Lung (tissue), 12 donors: ENCODE results near the gene ALOX15. TPM values are rescaled to one million over a fixed set of nuclear protein-coding genes. Genes with fewer than 3 reads are reported as not detected.

Experiments used
- ATAC-seq: fragments of 200-7000 bp; cut with Tn5 transposase; one replicate; pipeline ENCODE4 v1.9.1; 2020; ENCODE audit warnings: moderate number of reproducible peaks; ENCODE audit not compliant: insufficient read depth, low FRiP score
- DNase-seq, 3 donors: peaks; one replicate each; pipeline ENCODE4 v3.0.0-alpha.2; 2013 to 2017
- H3K27ac ChIP-seq, 2 donors: one replicate each; pipeline ENCODE4 v1.5.1; 2013; ENCODE audit warnings: mild to moderate bottlenecking in 2 of 2, moderate library complexity in 2 of 2, control low read depth in 1 of 2, inconsistent platforms in 1 of 2, low read depth in 1 of 2, low read length in 1 of 2
- H3K27me3 ChIP-seq, 3 donors: one replicate each; pipeline ENCODE4 v1.5.1; 2013; ENCODE audit warnings: low read length in 2 of 3; ENCODE audit not compliant: control insufficient read depth in 3 of 3, insufficient read depth in 3 of 3
- H3K36me3 ChIP-seq, 4 donors: one replicate each; pipeline ENCODE4 v1.5.1; 2013; ENCODE audit warnings: low read length in 4 of 4, mild to moderate bottlenecking in 1 of 4, moderate library complexity in 1 of 4; ENCODE audit not compliant: control insufficient read depth in 4 of 4, insufficient read depth in 4 of 4
- H3K4me1 ChIP-seq, 5 donors: one replicate each; pipeline ENCODE4 v1.5.1; 2013; ENCODE audit warnings: low read length in 5 of 5, mild to moderate bottlenecking in 2 of 5, moderate library complexity in 1 of 5; ENCODE audit not compliant: control insufficient read depth in 5 of 5, insufficient read depth in 5 of 5
- H3K4me3 ChIP-seq: one replicate; pipeline ENCODE4 v1.5.1; 2013; ENCODE audit warnings: mild to moderate bottlenecking, control low read depth, moderate library complexity
- H3K9ac ChIP-seq, 2 donors: one replicate each; pipeline ENCODE4 v1.5.1; 2013; ENCODE audit warnings: low read length in 2 of 2, control low read depth in 1 of 2; ENCODE audit not compliant: insufficient read depth in 1 of 2
- H3K9me3 ChIP-seq, 4 donors: one replicate each; pipeline ENCODE4 v1.5.1; 2013; ENCODE audit warnings: low read length in 3 of 4, mild to moderate bottlenecking in 1 of 4, moderate library complexity in 1 of 4; ENCODE audit not compliant: control insufficient read depth in 4 of 4, insufficient read depth in 3 of 4
- CTCF ChIP-seq: IDR thresholded peaks from 2 replicates; pipeline ENCODE4 v1.5.1; 2012; ENCODE audit warnings: mild to moderate bottlenecking; ENCODE audit errors: control extremely low read depth, extremely low read depth
- WGBS, 2 donors: extraction: QIAGEN DNeasy Blood & Tissue Kit; methylation state at CpG; one replicate each; pipeline ENCODE4 v1.1.7; 2013; 5-methylcytosine and 5-hydroxymethylcytosine counted together
- polyA plus RNA-seq, 2 donors: library from polyadenylated mRNA; stranded (reverse); fragments of 200-250 nt; gene quantifications; one replicate each; pipeline ENCODE4 v1.2.1, GENCODE V29; 2013
- total RNA-seq, 2 donors: library from RNA; depleted of rRNA in 1 of 2; stranded (reverse); fragments of >200 nt in 1 of 2; gene quantifications; one replicate each; pipeline ENCODE4 v1.2.1, GENCODE V29; 2014 to 2021
- donor health status: control.
- donor health status: control.
- donor health status: Bipolar disorder and iron deficiency.
- donor health status: healthy.
- donor health status: DM: yes; HTN: yes; CAD: no.

The ALOX15 gene
- total and polyA plus RNA-seq, 4 donors, result 3.3 to 14.0 (median 5.6) TPM

- Histone ChIP-seq H3K9ac (no peak overlapping the region), H3K27ac (no peak overlapping the region), H3K4me1 (peaks cover 7 to 61% (median 37%) of the 10 kb centered on the region in 5 donors), H3K36me3 (no peaks in the 10 kb centered on the region), H3K27me3 (no peaks in the 10 kb centered on the region), H3K4me3 (no peak overlapping the region), H3K9me3 (no peaks in the 10 kb centered on the region)
- WGBS, 2 donors, result 74 to 89% methylated on average over 18 of the region's 18 CpGs
- no peak for ATAC-seq
- peak; percentile 92 to 95 (median 94) for DNase-seq
- no peak for TF ChIP-seq CTCF
These were observed 37.3 kb downstream of the ALOX15 start for GRCh38 chr17:4604111-4604644.

- Histone ChIP-seq H3K4me1 (peaks cover 4 to 61% (median 27%) of the 10 kb centered on the region in 5 donors), H3K27me3 (no peaks in the 10 kb centered on the region), H3K9ac (no peak overlapping the region), H3K27ac (no peak overlapping the region), H3K36me3 (peaks cover 0 to 5% (median 0%) of the 10 kb centered on the region in 4 donors), H3K9me3 (no peaks in the 10 kb centered on the region), H3K4me3 (no peak overlapping the region)
- DNase-seq (no peak), ATAC-seq (no peak)
- 83 to 91% methylated on average over 5 of the region's 5 CpGs for WGBS, 2 donors
- no peak for TF ChIP-seq CTCF
These were observed 39.4 kb downstream of the ALOX15 start for GRCh38 chr17:4602041-4602440.

GRCh38 chr17:4601326-4601725 lies 40.2 kb downstream of the ALOX15 start:
- H3K36me3 ChIP-seq, result peaks cover 0 to 6% (median 0%) of the 10 kb centered on the region in 4 donors
- H3K4me1 ChIP-seq, result peaks cover 4 to 57% (median 26%) of the 10 kb centered on the region in 5 donors
- no peak for ATAC-seq
- DNase-seq, result no peak
- 90 to 92% methylated on average over 4 of the region's 4 CpGs for WGBS, 2 donors
- no peaks in the 10 kb centered on the region for H3K27me3 ChIP-seq
- no peak overlapping the region for H3K9ac ChIP-seq
- no peak overlapping the region for H3K27ac ChIP-seq
- no peaks in the 10 kb centered on the region for H3K9me3 ChIP-seq
- TF ChIP-seq CTCF, result no peak
- no peak overlapping the region for H3K4me3 ChIP-seq

- H3K27me3 ChIP-seq, result no peaks in the 10 kb centered on the region
- no peak overlapping the region for H3K4me3 ChIP-seq
- H3K9ac ChIP-seq, result no peak overlapping the region
- peak in 1 of 3 donors; percentile 20 for DNase-seq
- peaks cover 4 to 55% (median 22%) of the 10 kb centered on the region in 5 donors for H3K4me1 ChIP-seq
- H3K36me3 ChIP-seq, result peaks cover 0 to 6% (median 0%) of the 10 kb centered on the region in 4 donors
- WGBS, 2 donors, result 78 to 79% methylated on average over 13 of the region's 13 CpGs
- H3K27ac ChIP-seq, result peak overlapping the region; percentile 11 to 43
- no peak for ATAC-seq
- TF ChIP-seq CTCF, result no peak
- no peaks in the 10 kb centered on the region for H3K9me3 ChIP-seq
These were observed 40.9 kb downstream of the ALOX15 start for GRCh38 chr17:4600563-4600962.
